Measurements from ENCODE around the gene ETV3. TPM values are rescaled to one million over a fixed set of nuclear protein-coding genes. Genes with fewer than 3 reads are reported as not detected.
"Not testable (repeated sequence)": the region's sequence is repeated elsewhere in the genome, so short reads cannot be mapped to it uniquely, and the experiment has no call there.

The ETV3 gene
- total RNA-seq, 1 experiment from 2014 or later, result 39.7 TPM

DNA sequence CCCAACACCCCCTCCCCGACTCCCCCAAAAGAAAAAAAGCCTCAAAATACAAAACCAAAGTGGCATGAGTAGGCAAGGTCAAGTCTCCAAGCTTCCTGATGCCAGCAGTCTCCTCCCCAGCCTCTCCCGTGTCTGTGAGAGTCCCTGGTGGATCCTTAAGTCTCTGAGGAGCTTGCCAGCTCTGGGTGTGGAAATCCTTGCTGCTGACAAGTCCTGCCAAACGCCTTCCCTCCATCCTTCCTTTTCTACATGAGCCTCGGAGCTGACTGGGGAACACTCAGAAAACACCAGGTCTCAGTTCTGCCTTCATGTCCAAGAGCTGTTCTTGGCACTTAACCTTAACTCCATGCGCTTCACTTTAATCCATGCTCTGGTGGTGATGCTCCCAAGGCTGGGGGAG, 34.9 kb downstream of the ETV3 start:
- CTCF ChIA-PET, result interaction anchor here (1.0 to 1.3 kb wide), 2 partner anchors 13 kb away, joined by 3 read pairs; no protein-coding TSS in a partner anchor
- no peak for DNase-seq
- BruUV-seq (replicated peaks), result no TSS peak
- Mint-ChIP-seq H3K27ac (ENCODE audit: unreplicated experiment) (no peak overlapping the region), H3K36me3 (ENCODE audit: insufficient read depth, unreplicated experiment) (no peaks in the 10 kb centered on the region), H3K4me3 (ENCODE audit: low read depth, unreplicated experiment) (no peak overlapping the region), H3K27me3 (ENCODE audit: unreplicated experiment) (peaks cover 70% of the 10 kb centered on the region), H3K4me1 (ENCODE audit: low read depth, unreplicated experiment) (peaks cover 14% of the 10 kb centered on the region), H3K9me3 (ENCODE audit: low read depth, unreplicated experiment) (no peaks in the 10 kb centered on the region)
- TF ChIP-seq, protein P1, sequence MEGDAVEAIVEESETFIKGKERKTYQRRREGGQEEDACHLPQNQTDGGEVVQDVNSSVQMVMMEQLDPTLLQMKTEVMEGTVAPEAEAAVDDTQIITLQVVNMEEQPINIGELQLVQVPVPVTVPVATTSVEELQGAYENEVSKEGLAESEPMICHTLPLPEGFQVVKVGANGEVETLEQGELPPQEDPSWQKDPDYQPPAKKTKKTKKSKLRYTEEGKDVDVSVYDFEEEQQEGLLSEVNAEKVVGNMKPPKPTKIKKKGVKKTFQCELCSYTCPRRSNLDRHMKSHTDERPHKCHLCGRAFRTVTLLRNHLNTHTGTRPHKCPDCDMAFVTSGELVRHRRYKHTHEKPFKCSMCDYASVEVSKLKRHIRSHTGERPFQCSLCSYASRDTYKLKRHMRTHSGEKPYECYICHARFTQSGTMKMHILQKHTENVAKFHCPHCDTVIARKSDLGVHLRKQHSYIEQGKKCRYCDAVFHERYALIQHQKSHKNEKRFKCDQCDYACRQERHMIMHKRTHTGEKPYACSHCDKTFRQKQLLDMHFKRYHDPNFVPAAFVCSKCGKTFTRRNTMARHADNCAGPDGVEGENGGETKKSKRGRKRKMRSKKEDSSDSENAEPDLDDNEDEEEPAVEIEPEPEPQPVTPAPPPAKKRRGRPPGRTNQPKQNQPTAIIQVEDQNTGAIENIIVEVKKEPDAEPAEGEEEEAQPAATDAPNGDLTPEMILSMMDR (IDR thresholded peaks at IDR 0.05; ENCODE audit: unreplicated experiment), result no peak
- intact Hi-C loops (cut with micrococcal nuclease; ENCODE audit: unreplicated experiment), result no loop called here

DNA sequence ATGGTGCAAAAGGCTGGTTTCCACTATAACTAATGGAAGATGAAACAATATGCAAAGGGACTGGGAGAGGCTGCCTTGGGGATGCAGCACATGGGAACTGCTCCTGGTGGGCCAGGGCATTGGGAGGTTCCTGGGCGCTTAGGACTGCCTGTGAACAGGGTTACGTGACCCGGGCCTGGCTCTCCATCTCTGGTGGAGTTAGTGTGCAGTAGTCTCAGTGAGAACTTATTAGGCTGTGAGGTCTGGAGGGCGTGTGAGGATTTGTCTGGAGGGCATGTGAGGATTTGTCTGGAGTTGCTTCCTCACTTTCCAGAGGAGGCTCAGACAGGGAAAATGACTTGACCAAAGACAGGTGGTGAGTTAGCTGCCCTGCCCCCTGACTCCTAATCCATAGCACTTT, 37.0 kb downstream of the ETV3 start:
- Mint-ChIP-seq H3K27me3 (ENCODE audit: unreplicated experiment) (peaks cover 60% of the 10 kb centered on the region), H3K27ac (ENCODE audit: unreplicated experiment) (no peak overlapping the region), H3K36me3 (ENCODE audit: insufficient read depth, unreplicated experiment) (no peaks in the 10 kb centered on the region), H3K9me3 (ENCODE audit: low read depth, unreplicated experiment) (no peaks in the 10 kb centered on the region), H3K4me1 (ENCODE audit: low read depth, unreplicated experiment) (peaks cover 8% of the 10 kb centered on the region), H3K4me3 (ENCODE audit: low read depth, unreplicated experiment) (no peak overlapping the region)
- TF ChIP-seq, protein P1 (IDR thresholded peaks at IDR 0.05; ENCODE audit: unreplicated experiment), result no peak
- intact Hi-C loops (cut with micrococcal nuclease; ENCODE audit: unreplicated experiment), result no loop called here
- BruUV-seq (replicated peaks), result no TSS peak
- CTCF ChIA-PET, result no interaction called here
- DNase-seq, result no peak

DNA sequence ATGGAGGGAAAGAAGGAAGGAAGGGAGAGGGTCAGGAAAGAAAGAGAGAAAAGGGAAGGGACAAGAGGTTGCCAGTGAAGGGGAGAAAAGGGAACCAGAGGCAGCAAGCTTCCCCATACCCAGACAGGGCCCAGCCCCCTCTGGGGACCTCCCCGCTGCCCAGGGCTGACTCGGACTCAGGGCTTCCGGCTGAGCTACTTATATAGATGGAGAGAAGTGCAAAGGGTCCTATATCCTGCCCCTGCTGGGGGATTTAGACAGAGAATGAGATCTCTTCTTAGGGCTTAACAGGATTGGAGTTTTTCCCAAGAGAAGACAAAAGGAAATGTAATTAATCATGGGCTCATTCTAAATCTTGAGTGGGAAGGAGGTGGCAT, 38.6 kb downstream of the ETV3 start, which contains the start of gene ETV3L:
Gene ETV3L, minus strand, starts transcription at position 176 of the 377 bp plus-strand sequence. CDS start 285 bp downstream, outside the sequence.
- H3K36me3 Mint-ChIP-seq (ENCODE audit: insufficient read depth, unreplicated experiment), result no peaks in the 10 kb centered on the region
- TF ChIP-seq, protein P1 (IDR thresholded peaks at IDR 0.05; ENCODE audit: unreplicated experiment), result no peak
- no peaks in the 10 kb centered on the region for H3K9me3 Mint-ChIP-seq (ENCODE audit: low read depth, unreplicated experiment)
- intact Hi-C loops (cut with micrococcal nuclease; ENCODE audit: unreplicated experiment), result no loop called here
- DNase-seq, result no peak
- CTCF ChIA-PET, result no interaction called here
- no peak within 1 kb of the TSS for H3K27ac Mint-ChIP-seq (ENCODE audit: unreplicated experiment)
- BruUV-seq (replicated peaks), result no TSS peak
- H3K4me3 Mint-ChIP-seq (ENCODE audit: low read depth, unreplicated experiment), result no peak within 1 kb of the TSS
- H3K4me1 Mint-ChIP-seq (ENCODE audit: low read depth, unreplicated experiment), result no peaks in the 10 kb centered on the region
- H3K27me3 Mint-ChIP-seq (ENCODE audit: unreplicated experiment), result peaks cover 45% of the 10 kb centered on the region

DNA sequence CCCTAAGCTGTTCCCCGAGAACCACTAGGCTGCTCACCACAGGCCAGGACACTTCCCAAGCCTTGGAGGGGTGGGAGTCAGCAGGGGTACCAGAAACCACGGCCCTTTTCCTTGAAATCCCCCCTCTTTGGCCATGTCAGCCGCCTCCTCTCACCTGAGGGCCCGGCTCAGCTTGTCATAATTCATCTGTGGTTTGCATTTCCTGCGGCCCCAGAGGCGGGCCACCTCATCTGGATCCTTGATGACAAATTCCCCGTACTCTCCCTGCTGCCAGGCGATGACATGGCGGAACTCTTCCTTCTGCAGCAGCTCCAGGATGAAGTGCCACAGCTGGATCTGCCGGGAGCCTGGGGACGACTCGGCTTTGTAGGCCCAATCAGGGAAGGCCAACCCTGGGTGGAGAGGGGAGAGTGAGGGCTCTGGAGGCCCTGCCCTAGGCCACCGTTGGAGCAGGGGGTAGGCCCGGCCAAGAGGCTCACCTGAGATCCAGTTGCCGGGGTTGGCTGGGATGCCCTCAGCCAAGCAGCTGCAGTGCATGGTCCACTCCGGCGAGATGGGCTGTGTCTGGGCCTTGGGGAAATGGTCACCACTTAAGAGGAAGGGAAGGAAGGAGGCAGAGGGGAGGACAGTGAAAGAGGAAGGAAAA, 39.1 kb downstream of the ETV3 start:
- CTCF ChIA-PET, result not testable (repeated sequence)

DNA sequence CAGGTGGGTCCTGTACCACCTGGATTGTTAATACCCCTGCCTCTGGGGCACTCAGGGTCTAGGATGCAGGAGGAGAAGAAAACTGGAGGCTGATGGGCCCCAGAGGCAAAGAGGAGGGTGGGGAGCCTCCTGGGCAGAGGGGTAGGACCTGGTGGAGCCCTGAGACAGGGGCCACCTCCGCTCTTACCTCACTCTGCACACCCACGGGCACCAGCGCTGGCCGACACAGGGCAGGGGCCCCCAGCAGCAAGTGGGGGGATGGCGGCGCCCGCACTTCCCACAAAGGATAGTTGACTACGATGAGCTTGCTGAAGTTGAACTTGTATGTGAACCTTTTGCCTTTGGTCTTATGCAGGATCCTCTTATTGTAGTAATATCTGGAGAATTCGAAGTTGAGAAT, 39.7 kb downstream of the ETV3 start:
- TF ChIP-seq, protein P1 (IDR thresholded peaks at IDR 0.05; ENCODE audit: unreplicated experiment), result no peak
- CTCF ChIA-PET, result no interaction called here
- DNase-seq, result no peak
- intact Hi-C loops (cut with micrococcal nuclease; ENCODE audit: unreplicated experiment), result no loop called here
- Mint-ChIP-seq H3K36me3 (ENCODE audit: insufficient read depth, unreplicated experiment) (no peaks in the 10 kb centered on the region), H3K9me3 (ENCODE audit: low read depth, unreplicated experiment) (no peaks in the 10 kb centered on the region), H3K27ac (ENCODE audit: unreplicated experiment) (no peak overlapping the region), H3K4me1 (ENCODE audit: low read depth, unreplicated experiment) (no peaks in the 10 kb centered on the region), H3K27me3 (ENCODE audit: unreplicated experiment) (peaks cover 36% of the 10 kb centered on the region), H3K4me3 (ENCODE audit: low read depth, unreplicated experiment) (no peak overlapping the region)
- BruUV-seq (replicated peaks), result no TSS peak

More for the DNA sequence above, 39.1 kb downstream of the ETV3 start:
- BruUV-seq (replicated peaks); H3K36me3 Mint-ChIP-seq (ENCODE audit: insufficient read depth, unreplicated experiment); H3K4me3 Mint-ChIP-seq (ENCODE audit: low read depth, unreplicated experiment); DNase-seq; intact Hi-C loops (cut with micrococcal nuclease; ENCODE audit: unreplicated experiment); H3K27ac Mint-ChIP-seq (ENCODE audit: unreplicated experiment); H3K4me1 Mint-ChIP-seq (ENCODE audit: low read depth, unreplicated experiment); H3K9me3 Mint-ChIP-seq (ENCODE audit: low read depth, unreplicated experiment): not testable (repeated sequence)
- H3K27me3 Mint-ChIP-seq (ENCODE audit: unreplicated experiment), result peaks cover 42% of the 10 kb centered on the region

Data from Calu3 (cell line).